Kidney (tissue), 14 donors: ENCODE results near the gene EMP2. TPM values are rescaled to one million over a fixed set of nuclear protein-coding genes. Genes with fewer than 3 reads are reported as not detected.

ENCODE experiments used
- DNase-seq, 5 donors: peaks; one replicate each; pipeline ENCODE4 v3.0.0-alpha.2; 2013 to 2020
- FAIRE-seq: peaks from 2 replicates; lab custom pipeline; 2012; peaks lifted over from hg19 to GRCh38; lab: Jason Lieb, UNC
- H3K27ac ChIP-seq, 2 donors: one replicate each; pipeline ENCODE4 v1.7.0; 2013; ENCODE audit warnings: low read depth in 2 of 2, low read length in 2 of 2, inconsistent platforms in 1 of 2
- H3K27me3 ChIP-seq: one replicate; pipeline ENCODE4 v1.7.1; 2013; ENCODE audit warnings: low read length, inconsistent platforms; ENCODE audit not compliant: control insufficient read depth, insufficient read depth
- H3K36me3 ChIP-seq, 3 donors: one replicate each; pipeline versions ENCODE4 v1.7.0 to v1.7.1; 2013; ENCODE audit warnings: low read length in 3 of 3, control low read depth in 1 of 3, inconsistent platforms in 1 of 3; ENCODE audit not compliant: insufficient read depth in 3 of 3, control insufficient read depth in 2 of 3
- H3K4me1 ChIP-seq, 3 donors: one replicate each; pipeline versions ENCODE4 v1.7.0 to v1.7.1; 2013; ENCODE audit warnings: low read length in 3 of 3, inconsistent platforms in 1 of 3, low read depth in 1 of 3; ENCODE audit not compliant: control insufficient read depth in 2 of 3, insufficient read depth in 2 of 3
- H3K4me3 ChIP-seq, 3 donors: one replicate each; pipeline versions ENCODE4 v1.7.0 to v1.8.1; 2013; ENCODE audit warnings: low read length in 3 of 3, control low read depth in 1 of 3, inconsistent platforms in 1 of 3
- H3K9ac ChIP-seq, 3 donors: one replicate each; pipeline versions ENCODE4 v1.7.0 to v1.7.1; 2013; ENCODE audit warnings: low read length in 3 of 3, control low read depth in 1 of 3, inconsistent platforms in 1 of 3
- H3K9me3 ChIP-seq, 3 donors: one replicate each; pipeline versions ENCODE4 v1.7.0 to v1.7.1; 2013; ENCODE audit warnings: low read length in 3 of 3, control low read depth in 1 of 3, inconsistent platforms in 1 of 3; ENCODE audit not compliant: control insufficient read depth in 2 of 3, insufficient read depth in 1 of 3
- CTCF ChIP-seq: IDR thresholded peaks from 3 replicates; pipeline ENCODE4 v1.5.1; 2012; ENCODE audit warnings: mild to moderate bottlenecking, moderate library complexity, borderline replicate concordance; ENCODE audit not compliant: insufficient read depth; ENCODE audit errors: extremely low read depth
- intact Hi-C: fragments of 100-400 bp; cut with DNase I; formaldehyde crosslinking; loops from one replicate; pipeline ENCODE4 v1.11.1; 2022
- polyA plus RNA-seq: library from polyadenylated mRNA; stranded (reverse); fragments of 350-450 nt; fragmentation: Illumina TruSeq; extraction: RNeasy Lipid Tissue Mini Kit (QIAGEN cat#74804); gene quantifications from one replicate; pipeline ENCODE4 v1.2.3, GENCODE V29; 2014; ENCODE audit warnings: low read depth, low replicate concordance; ENCODE audit not compliant: insufficient read depth
- total RNA-seq: library from RNA; stranded (reverse); fragmentation: NEBNext Ultra II Directional; extraction: Animal tissue kit (Norgen Biotek cat#: 25700); gene quantifications from one replicate; pipeline ENCODE4 v1.2.1, GENCODE V29; 2021
- donor health status: control.
- donor health status: control.
- donor health status: control.
- donor health status: control.
- donor health status: control.
- donor health status: DM: yes; HTN: yes; CAD: no.
- donor health status: Normal renal cell carcinoma (clear cell type).

Gene EMP2
- total and polyA plus RNA-seq, 2 donors from 2014 or later, result 14.5 to 25.8 TPM

- no peak overlapping the region for H3K9ac ChIP-seq
- FAIRE-seq (no peak), DNase-seq (peak in 1 of 5 donors; percentile 25)
- H3K9me3 ChIP-seq, result peaks cover 0 to 4% (median 0%) of the 10 kb centered on the region in 3 donors
- TF ChIP-seq CTCF, result no peak
- no peaks in the 10 kb centered on the region for H3K4me1 ChIP-seq
- intact Hi-C loops, result no loop called here
- H3K36me3 ChIP-seq, result no peaks in the 10 kb centered on the region
- H3K4me3 ChIP-seq, result no peak overlapping the region
- no peak overlapping the region for H3K27ac ChIP-seq
- H3K27me3 ChIP-seq, result no peaks in the 10 kb centered on the region
Observed at GRCh38 chr16:10497132-10498101, 83.0 kb downstream of the EMP2 start.

DNA sequence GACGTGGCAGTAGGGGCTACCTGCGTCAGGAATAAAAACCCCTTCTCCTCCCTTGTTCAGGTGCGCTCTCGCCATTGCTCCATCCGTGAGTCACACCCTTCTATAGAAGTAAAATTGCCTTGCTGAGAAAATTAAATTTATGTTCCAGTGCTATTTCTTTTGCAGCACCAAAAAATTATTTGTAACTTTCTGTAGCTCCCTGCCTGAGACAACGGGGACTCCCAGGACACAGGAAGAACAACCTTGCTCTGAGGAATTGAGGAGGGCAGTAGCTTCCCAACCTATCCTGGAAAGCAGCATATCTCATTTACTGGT, 85.4 kb downstream of the EMP2 start:
- no peak overlapping the region for H3K27ac ChIP-seq
- peaks cover 0 to 4% (median 0%) of the 10 kb centered on the region in 3 donors for H3K9me3 ChIP-seq
- no peak for TF ChIP-seq CTCF
- intact Hi-C loops, result no loop called here
- no peaks in the 10 kb centered on the region for H3K36me3 ChIP-seq
- H3K27me3 ChIP-seq, result no peaks in the 10 kb centered on the region
- no peaks in the 10 kb centered on the region for H3K4me1 ChIP-seq
- no peak overlapping the region for H3K4me3 ChIP-seq
- no peak for FAIRE-seq
- no peak overlapping the region for H3K9ac ChIP-seq
- no peak for DNase-seq

DNA sequence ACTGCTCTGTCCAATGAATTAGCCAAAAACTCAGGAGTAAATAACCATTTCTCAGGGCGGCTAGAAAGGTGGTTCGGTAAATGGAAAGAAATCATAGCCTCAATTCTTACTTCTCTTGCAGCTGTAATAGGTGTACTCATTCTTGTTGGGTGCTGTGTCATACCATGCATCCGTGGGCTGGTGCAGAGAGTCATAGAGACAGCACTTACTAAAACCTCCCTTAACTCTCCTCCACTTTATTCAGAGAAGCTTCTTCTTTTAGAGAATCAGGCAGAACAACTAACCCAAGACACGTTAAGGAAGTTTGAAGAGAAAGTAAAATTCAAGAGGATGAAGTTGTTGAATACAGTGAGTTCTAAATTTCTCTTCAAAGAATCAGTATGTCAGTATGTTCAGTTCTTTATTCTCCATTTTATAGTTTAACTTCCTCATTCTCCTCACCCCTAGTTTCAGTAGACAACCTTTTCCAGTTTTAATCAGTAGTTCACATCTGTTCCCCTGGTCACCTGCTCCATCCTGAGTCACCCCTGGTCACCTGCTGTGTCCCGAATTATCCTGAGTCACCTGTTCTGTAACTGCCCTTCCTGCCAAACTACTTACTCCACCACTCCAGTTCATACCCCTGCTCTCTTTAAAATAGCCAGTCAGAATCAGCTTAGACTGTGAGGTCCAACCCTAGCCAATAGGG, 85.9 kb downstream of the EMP2 start:
- FAIRE-seq (no peak), DNase-seq (no peak)
- TF ChIP-seq CTCF, result no peak
- no peak overlapping the region for H3K27ac ChIP-seq
- intact Hi-C loops, result no loop called here
- H3K9me3 ChIP-seq, result peaks cover 0 to 4% (median 0%) of the 10 kb centered on the region in 3 donors
- no peak overlapping the region for H3K9ac ChIP-seq
- no peaks in the 10 kb centered on the region for H3K36me3 ChIP-seq
- no peaks in the 10 kb centered on the region for H3K4me1 ChIP-seq
- no peaks in the 10 kb centered on the region for H3K27me3 ChIP-seq
- no peak overlapping the region for H3K4me3 ChIP-seq
